CD4-positive, alpha-beta T cell treated with Interleukin-1 beta for 1 hour (primary cell): ENCODE results near the gene NPAT.
A peak's percentile ranks its signal among the peaks of the same experiment; 100 is the strongest.

Source experiments
- DNase-seq, 2 donors: peaks; one replicate each; pipeline ENCODE4 v3.0.0-alpha.2; 2020 to 2022

NPAT gene

DNA sequence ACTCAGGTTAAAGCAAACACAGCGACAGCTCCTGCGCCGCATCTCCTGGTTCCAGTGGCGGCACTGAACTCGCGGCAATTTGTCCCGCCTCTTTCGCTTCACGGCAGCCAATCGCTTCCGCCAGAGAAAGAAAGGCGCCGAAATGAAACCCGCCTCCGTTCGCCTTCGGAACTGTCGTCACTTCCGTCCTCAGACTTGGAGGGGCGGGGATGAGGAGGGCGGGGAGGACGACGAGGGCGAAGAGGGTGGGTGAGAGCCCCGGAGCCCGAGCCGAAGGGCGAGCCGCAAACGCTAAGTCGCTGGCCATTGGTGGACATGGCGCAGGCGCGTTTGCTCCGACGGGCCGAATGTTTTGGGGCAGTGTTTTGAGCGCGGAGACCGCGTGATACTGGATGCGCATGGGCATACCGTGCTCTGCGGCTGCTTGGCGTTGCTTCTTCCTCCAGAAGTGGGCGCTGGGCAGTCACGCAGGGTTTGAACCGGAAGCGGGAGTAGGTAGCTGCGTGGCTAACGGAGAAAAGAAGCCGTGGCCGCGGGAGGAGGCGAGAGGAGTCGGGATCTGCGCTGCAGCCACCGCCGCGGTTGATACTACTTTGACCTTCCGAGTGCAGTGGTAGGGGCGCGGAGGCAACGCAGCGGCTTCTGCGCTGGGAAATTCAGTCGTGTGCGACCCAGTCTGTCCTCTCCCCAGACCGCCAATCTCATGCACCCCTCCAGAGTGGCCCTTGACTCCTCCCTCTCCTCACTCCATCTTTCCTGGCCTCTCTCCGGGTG, at the start of gene NPAT, which contains the start of gene ATM:
Gene NPAT (minus strand): TSS at position 65 of the 774 bp plus-strand sequence. CDS start 102 bp downstream, outside the sequence.
Gene ATM (plus strand): TSS at position 494 of the 774 bp plus-strand sequence. CDS start 4,558 bp downstream, outside the sequence.
- peak; percentile 99 to 100 for DNase-seq

DNA sequence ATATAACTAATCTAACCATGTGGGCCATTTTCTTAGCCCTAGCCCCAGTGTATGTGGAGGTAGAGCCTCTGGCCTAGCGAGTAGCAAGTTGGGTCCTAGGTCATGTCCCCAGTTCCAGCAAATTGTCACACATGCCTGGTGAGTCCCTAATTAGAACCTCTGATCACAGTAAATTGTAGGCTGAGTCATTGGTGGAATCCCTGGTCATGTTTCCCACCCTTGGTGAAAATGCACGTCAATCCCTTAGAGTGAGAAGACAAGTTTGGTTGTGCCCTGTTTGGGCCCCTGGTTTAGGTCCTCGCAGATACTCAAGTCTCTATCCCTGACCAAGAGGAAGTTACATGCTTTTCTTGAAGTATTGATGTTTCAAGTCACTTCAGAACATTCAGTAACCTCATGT, 47.1 kb upstream of the NPAT start:
- no peak for DNase-seq

DNA sequence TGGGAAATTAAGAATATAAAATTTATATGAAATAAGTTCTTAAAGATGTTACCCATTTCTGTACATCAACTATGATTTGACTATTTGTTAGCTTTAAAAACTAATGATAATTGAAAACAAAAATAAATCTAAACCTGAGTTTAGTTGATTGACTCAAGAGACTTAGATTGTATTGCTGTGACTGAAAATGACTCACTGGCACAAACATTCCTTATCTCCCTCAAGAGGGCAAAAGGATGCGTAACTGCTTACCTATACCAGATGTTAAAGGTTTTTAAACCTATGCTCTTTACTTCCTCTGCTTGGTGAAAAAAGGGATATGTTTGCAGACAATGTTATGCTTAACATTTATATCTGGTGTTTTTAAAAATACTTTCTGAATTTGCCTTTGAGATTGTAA, 30.7 kb upstream of the NPAT start:
- DNase-seq, result no peak

DNA sequence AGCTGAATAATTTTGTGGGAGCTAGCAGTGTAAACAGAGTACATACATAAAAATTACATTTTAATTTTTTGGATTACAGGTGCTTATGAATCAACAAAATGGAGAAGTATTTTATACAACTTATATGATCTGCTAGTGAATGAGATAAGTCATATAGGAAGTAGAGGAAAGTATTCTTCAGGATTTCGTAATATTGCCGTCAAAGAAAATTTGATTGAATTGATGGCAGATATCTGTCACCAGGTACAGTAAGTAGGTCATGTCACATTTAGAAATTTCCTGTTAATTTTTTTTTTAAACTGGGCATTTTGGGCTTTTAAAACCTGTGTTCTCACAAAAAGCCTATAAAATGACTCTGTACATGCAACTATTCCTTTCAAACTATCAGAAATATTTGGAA, 24.4 kb upstream of the NPAT start:
- DNase-seq, result no peak

DNA sequence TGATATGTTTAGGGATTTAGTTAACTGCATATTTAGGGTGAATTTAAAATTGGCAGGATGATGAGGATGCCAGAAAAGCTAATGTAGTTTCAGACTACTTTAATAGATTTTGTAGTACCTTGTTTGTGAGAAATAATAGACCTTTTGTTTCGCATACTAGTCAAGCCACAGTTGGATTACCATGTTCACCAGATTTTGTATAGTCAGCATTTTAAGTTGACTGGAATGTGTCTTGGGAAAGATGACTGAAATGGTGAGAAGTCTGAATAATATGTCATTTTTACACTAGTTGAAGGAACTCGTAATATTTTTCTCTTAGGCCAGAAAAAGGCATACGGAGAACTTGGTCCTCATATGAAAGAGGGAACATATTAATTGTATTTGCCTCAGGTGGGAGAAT, 23.9 kb upstream of the NPAT start:
- DNase-seq, result no peak

DNA sequence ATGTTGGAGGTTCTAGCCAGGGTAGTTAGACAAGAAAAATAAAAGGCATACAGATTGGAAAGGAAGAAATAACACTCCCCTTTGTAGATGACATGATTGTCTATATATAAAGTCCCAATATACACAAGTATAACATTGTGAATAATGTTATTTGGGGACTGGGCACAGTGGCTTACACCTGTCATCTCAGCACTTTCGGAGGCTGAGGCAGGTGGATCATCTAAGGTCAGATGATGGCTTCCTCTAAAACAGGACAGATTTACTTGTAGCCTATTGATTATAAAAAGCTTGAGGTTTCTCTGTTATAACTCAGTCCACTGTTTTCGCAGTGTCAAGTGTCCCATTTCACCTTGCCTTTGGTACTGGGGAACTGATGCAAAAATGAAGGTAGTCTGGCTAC, 20.0 kb upstream of the NPAT start:
- no peak for DNase-seq

DNA sequence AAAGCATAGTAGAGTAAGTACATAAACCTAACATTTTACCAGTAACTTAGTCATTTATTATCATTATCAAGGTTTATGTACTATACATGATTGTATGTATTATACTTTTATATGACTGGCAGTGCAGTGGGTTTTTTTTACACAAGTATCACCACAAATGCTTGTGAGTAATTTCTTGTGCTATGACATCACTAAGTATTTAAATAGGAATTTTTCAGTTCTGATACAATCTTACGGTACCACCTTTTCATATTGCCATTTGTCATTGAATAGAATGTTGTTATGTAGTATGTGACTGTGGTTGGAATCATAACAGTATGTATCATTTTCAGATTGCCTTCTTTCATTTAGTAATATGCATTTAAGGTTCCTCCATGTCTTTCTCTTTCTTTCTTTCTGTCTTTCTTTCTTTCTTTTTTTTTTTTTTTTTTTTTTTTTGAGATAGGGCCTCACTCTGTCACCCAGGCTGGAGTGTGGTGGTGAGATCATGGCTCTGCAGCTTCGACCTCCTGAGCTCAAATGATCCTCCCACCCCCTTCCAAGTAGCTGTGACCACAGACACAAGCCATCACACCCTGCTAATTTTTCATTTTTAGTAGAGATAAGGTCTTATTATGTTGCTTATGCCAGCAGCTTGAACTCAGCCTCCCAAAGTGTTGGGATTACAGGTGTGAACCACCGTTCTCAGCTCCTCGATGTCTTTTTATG, 19.0 kb upstream of the NPAT start:
- peak; percentile 38 to 44 for DNase-seq

DNA sequence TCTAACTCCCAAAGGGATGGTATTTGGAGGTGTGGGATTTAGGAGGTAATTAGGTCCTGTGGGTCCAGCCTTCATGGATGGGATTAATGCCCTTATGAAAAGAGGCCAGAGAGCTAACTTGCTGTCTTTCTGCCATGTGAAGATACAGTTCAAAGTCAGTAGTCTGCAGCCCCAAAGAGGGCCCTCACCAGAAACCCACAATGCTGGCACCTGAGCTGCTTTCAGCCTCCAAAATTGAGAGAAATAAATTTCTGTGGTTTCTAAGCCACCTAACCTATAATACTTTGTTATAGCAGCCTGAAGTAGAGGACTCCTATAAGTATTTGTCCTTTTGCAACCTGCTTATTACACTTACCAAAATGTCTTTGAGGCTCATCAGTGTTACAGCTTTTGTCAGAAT, 16.6 kb upstream of the NPAT start:
- DNase-seq, result peak in 1 of 2 donors; percentile 46

DNA sequence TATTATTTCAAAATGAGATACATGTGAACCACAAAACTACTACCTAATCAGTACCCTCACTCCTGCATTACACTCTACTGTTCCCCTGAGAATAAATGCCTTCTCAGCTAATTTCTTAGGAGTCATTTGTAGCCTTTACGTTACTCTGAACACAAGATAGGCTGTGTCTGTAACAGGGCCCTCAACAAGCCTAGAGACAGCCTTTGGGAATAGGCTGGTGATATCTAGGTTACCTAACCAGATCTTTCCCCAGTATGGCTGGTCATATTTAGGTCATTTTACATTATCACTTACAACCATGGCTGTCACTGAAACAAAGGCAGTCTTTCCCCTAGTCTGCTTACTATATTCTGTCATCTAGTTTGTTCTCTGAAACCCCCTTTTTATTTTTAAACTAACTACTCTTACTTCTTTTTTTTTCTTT, 14.6 kb upstream of the NPAT start:
- peak in 1 of 2 donors; percentile 55 for DNase-seq

DNA sequence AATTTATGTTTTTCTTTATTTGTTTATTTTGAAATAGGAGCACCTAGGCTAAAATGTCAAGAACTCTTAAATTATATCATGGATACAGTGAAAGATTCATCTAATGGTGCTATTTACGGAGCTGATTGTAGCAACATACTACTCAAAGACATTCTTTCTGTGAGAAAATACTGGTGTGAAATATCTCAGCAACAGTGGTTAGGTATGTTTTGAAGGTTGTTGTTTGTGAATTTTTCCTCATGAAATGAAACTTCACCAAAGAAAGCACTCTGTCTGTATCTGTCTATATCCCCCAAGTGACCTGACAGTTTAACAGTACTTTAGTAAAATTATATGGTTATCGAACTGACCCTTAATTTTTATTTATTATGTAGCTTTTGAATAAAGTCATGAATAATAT, 13.2 kb upstream of the NPAT start:
- DNase-seq, result peak in 1 of 2 donors; percentile 23

DNA sequence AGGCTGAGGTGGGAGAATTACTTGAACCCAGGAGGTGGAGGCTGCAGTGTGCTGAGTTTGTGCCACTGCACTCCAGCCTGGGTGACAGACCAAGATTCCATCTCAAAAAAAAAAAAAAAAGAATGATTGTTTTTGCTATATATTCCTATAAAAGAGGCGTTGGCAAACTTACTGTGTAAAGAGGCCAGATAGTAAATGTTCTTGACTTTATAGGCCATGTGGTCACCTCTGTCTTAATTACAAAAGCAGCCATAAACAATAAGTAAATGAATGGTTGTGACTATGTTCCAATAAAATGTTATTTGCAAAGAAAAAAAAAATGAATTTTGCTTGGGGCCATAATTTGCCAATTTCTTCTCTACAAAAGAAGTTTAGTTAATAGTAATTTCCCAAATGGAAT, 12.8 kb upstream of the NPAT start:
- no peak for DNase-seq

DNA sequence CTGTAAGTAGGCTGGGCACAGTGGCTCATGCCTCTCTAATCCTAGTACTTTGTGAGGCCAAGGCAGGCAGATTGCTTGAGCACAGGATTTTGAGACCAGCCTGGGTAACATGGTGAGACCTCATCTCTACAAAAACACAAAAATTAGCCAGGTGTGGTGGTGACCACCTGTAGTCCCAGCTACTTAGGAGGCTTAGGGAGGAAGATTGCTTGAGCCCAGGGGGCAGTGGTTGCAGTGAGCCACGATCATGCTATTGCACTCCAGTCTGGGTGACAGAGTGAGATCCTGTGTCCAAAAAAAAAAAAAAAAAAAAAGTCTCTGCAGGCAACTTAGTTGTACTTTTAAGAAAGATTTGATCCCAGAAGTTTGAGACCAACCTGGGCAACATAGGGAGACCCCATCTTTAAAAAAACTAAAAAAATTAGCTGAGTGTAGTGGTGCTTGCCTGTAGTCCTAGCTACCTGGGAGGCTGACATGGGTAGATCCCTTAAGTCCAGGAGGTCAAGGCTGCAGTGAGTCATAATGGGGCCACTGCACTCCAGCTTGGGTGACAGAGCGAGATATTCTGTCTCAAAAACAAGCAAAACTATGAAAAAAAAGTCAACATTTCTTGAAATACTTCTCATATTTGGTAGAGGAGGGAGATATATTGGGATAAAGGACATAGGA, 11.0 kb upstream of the NPAT start:
- no peak for DNase-seq

DNA sequence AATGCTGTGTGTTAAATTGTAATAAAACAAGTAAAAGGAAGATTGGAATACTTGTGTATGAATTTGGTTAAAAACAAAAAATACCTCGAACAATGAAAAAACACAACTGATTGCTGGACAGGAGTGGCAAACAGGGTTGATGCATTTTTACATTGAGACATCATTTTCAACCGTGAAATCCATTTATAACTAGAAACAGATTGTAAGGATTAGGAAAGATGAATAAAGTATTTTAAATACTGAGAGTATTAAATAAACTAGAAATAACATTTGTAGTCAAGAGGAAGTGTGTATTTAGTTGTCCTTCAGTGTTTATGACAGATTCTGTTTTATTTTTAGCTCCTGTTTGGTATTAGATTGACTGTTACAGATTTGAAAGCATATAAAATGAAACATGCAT, 5.8 kb upstream of the NPAT start:
- no peak for DNase-seq

DNA sequence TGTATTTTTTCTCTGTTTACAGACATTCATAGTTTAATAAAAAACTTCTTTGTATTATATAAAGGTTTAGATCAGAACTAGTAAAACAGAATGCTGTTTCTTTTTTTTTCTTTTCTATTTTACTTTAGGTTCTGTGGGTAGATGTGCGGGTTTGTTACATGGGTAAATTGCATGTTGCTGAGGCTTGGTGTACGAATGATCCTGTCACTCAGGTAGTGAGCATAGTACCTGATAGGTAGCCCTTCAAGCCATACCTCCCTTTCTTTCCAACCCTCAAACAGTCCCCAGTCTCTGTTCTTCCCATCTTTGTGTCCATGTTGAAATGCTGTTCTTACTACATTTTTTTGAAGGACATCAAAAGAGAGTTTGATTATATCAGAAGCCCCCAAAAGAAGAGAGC, 3.6 kb upstream of the NPAT start:
- no peak for DNase-seq

DNA sequence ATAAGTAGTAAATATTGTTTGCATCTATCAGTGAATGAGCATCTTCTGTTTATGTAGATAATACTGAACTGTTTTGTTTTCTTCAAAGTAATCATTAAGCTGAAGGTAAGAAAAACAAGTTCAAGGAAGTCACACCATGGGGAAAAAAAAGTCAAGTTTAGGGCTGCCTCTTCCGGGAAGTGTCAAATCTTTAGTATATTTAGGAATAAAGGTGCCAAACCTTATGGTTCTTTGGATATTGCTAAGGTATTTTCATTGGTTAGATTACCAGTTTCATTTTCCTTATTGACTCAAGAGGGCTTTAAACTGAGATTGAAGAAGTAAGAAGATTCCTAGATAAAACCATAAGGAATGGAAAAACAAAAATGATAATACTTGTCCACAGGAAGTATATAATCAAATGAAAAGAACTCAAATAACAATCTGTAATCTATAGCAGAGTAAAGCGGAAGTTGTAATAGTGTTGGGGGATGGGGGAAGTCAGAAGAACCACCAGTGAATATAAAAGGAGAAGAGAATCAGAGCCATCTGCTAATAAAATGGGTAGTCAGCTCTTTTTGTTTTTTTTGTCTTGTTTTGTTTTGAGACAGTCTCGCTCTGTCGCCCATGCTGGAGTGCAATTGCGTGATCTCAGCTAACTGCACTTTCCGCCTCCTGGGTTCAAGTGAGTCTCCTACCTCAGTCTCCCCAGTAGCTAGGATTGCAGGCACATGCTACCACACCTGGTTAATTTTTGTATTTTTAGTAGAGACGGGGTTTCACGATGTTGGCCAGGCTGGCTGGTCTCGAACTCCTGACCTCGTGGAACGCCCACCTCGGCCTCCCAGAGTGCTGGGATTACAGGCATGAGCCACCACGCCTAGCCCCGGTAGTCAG, 2.7 kb upstream of the NPAT start:
- peak; percentile 64 to 80 for DNase-seq

DNA sequence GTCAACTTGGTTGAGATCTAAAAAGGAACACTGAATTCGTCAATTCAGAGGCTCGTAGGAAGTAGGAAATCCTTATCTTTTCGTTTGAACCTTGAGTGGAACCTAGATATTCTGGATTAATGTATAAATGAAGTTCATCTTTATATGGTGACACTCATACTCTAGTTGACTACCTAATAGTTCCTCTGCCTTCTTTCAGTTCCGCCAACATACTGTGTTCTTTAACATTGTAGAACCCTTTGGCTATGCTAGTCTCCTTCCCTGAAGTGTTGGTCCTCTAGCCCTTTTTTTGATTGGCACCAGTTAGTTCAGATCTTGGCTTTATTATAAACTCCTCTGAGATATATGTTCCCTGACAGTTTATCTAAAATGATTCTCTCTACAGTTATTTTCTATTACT, 1.9 kb upstream of the NPAT start:
- no peak for DNase-seq

DNA sequence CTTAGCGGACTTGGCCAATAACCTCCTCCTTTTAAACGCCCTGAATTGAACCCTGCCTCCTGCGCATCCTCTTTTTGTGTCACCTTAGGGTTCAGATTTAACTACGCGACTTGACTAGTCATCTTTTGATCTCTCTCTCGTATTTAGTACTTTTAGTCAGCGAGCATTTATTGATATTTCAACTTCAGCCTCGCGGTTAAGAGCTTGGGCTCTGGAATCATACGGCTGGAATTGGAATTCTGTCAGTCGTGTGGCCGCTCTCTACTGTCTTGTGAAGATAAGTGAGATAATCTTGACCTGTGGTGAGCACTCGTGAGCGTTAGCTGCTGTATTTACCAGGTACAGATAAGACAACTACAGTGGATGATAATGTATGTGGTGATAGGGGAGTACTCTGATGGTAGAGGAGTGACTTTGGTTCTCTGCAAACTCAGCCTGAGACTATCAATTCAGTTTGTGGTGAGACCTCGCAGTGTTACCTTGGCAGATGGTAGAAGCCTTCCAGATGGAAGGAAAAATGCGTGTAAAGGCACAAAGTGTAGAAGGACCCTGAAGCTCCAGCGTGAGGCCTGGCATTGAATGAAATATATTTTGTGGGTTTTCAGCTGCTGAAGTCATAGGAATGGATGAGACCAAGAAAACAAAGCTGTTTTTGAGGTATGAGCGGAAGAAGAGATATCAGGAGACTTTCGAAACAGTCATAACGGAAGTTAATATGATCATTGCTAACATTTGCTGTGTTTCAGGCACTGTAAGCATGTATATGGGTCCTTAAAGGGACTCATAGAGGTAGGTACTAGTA, 1.1 kb upstream of the NPAT start:
- DNase-seq, result peak in 1 of 2 donors; percentile 61

DNA sequence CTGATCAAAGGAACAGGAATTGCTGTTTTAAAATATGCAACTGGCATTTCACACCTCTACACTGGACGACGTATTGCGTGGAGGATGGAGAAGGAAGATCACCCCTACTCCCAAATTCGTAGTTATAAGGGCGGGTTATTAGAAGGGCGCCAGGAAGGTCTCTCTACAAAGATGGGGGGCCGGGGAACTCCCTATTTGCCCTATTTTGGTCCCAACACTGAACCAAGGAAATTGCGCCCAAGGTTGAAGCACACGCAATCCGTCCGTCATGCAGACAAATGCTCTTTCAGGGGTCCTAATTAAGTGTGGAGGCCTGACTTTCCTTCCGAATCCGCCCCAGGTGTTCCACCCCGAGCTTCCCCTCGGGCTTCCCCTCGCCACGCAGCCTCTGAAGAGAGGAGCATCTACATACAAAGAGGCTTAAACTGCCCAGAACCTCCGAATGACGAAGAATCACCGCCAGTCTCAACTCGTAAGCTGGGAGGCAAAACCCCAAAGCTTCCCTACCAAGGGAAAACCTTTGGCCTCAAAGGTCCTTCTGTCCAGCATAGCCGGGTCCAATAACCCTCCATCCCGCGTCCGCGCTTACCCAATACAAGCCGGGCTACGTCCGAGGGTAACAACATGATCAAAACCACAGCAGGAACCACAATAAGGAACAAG, 396 bp downstream of the NPAT start:
- peak in 1 of 2 donors; percentile 61 for DNase-seq

DNA sequence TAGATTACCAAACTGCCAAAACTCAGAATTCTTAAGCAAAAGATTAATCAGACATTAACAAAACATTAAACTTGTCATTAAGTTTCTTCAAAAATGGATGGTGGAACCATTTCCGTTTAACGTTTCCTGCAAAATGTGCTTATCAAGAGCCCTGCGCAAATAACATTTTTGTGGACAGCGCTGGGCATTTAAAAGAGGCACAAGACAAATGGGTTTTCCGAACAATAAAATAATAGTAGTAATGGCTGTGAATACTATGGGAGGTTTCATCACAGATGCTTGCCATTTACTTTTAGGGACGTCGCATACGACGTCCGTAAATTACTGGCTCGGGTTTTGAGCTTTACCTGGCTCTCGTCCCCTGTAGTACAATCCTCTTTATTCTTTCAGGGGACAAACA, 1.1 kb downstream of the NPAT start:
- peak in 1 of 2 donors; percentile 22 for DNase-seq

DNA sequence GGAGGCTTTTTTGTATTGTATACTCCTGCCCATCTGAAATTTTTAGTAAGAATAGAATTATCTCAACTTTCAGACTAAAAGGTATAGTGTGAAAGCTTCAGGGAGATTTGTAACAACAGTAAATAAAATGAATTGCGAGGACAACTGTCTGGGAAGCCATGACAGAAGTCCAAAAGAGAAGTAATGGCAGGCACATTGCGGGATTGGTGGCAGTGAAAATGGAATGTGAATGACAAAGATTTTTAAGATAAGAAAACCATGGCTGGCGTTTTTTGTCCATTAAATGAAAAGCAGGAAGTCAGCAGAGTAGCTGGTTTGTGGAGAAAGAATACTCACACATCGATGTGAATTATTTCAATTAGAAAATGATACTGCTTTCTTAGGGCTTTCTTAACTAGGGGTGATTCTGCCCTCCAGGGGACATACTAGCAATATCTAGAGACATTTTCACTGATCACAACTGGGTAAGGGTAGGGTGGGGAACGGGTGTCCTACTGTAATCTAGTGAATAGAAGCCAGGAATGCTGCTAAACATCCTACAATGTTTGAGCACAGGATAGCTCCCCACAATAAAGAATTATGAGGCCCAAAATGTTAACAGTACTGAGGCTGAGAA, 1.6 kb downstream of the NPAT start:
- peak in 1 of 2 donors; percentile 15 for DNase-seq
